ENCODE data around the gene TPGS1.

- TF ChIP-seq, protein P1, sequence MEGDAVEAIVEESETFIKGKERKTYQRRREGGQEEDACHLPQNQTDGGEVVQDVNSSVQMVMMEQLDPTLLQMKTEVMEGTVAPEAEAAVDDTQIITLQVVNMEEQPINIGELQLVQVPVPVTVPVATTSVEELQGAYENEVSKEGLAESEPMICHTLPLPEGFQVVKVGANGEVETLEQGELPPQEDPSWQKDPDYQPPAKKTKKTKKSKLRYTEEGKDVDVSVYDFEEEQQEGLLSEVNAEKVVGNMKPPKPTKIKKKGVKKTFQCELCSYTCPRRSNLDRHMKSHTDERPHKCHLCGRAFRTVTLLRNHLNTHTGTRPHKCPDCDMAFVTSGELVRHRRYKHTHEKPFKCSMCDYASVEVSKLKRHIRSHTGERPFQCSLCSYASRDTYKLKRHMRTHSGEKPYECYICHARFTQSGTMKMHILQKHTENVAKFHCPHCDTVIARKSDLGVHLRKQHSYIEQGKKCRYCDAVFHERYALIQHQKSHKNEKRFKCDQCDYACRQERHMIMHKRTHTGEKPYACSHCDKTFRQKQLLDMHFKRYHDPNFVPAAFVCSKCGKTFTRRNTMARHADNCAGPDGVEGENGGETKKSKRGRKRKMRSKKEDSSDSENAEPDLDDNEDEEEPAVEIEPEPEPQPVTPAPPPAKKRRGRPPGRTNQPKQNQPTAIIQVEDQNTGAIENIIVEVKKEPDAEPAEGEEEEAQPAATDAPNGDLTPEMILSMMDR (IDR thresholded peaks at IDR 0.05; ENCODE audit: low read length) = no peak
- no peak for TF ChIP-seq EZH2 (IDR thresholded peaks at IDR 0.05; ENCODE audit: borderline replicate concordance, low read length)
Measured at GRCh38 chr19:536881-537404, 29.6 kb downstream of the TPGS1 start.

Data from OCI-LY1 (cell line).